ENCODE data around the gene NHSL1. TPM values are rescaled to one million over a fixed set of nuclear protein-coding genes. Genes with fewer than 3 reads are reported as not detected.

Gene NHSL1
- total and polyA plus RNA-seq, 2 donors (not counting 3 experiments of a cell fraction or from before 2014, with no cell fraction given), result 24.8 to 55.0 TPM

DNA sequence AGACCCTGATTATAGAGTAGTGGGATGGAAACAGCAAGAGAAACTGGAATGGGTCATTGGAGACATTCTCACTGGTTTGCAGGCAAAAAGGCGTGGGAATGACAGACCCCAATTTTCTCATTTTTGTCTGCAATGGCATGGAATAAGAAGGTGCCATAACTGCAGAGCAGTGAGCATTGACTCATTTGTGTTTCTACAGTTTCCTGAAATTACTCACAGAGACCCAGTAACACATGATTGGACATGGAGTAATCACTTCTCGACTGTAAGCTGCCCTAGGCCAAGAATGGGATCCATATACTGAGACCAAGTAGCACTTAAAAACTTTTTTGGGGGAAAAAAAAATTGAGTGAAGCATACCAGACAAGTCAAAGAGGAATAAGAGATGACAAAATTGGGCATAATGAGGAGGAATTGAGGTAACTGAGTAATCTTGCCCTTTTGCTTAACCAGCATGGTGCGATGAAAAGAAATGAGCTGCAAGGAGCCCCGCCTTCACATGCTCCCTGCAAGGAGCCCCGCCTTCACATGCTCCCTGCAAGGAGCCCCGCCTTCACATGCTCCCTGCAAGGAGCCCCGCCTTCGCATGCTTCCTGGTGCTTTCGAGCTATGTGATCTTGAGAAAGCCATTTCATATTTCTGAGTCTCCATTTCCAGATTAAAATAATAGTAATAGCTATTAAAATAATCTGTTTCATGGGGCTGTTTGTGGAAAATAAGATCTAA is 44.1 kb downstream of the NHSL1 start:
- H3K4me1 ChIP-seq (ENCODE audit: control insufficient read depth, extremely low read depth, insufficient read depth, low read length), result peaks cover 24% of the 10 kb centered on the region

More for the DNA sequence above, 44.1 kb downstream of the NHSL1 start:
- Histone ChIP-seq H3K27me3 (ENCODE audit: control insufficient read depth in 2 of 2, insufficient read depth in 2 of 2, low read length in 2 of 2) (no peaks in the 10 kb centered on the region), H2AFZ (ENCODE audit: low read depth, low read length) (no peak overlapping the region), H4K20me1 (replicated peaks; ENCODE audit: control insufficient read depth, extremely low read depth, insufficient read depth, low read length) (no peaks in the 10 kb centered on the region), H3K4me3 (replicated peaks in 1 of 3; ENCODE audit: insufficient read depth in 1 of 3, low read depth in 1 of 3, low read length in 3 of 3) (peak overlapping the region in 1 of 3 experiments; percentile 17), H3K9ac (replicated peaks; ENCODE audit: extremely low read depth, insufficient read depth, low read length) (no peak overlapping the region), H3K36me3 (ENCODE audit: control insufficient read depth in 2 of 2, extremely low read depth in 1 of 2, insufficient read depth in 2 of 2, low read length in 2 of 2) (no peaks in the 10 kb centered on the region), H3K9me3 (replicated peaks; ENCODE audit: control insufficient read depth, insufficient read depth, low read length) (no peaks in the 10 kb centered on the region), H3K27ac (ENCODE audit: insufficient read depth, low read depth, low read length) (peak overlapping the region; percentile 26), H3K4me2 (ENCODE audit: insufficient read depth, low read length) (peak overlapping the region; percentile 81), H3K9me1 (replicated peaks; ENCODE audit: control insufficient read depth, extremely low read depth, insufficient read depth, low read length) (no peaks in the 10 kb centered on the region), H3K79me2 (ENCODE audit: control insufficient read depth, insufficient read depth, low read length) (peaks cover 20% of the 10 kb centered on the region)
- BruUV-seq (replicated peaks), result no TSS peak
- DNase-seq (ENCODE audit: low read depth, low spot score) (peak; percentile 45), FAIRE-seq (no peak)
- ChIA-PET POLR2A (no interaction called here), CTCF (interaction anchor here (0.6 to 2.4 kb wide), 10 partner anchors 10 to 63 kb away, joined by 3 to 11 read pairs (median 5); partner anchors contain the start of gene NHSL1)
- intact Hi-C loops (cut with micrococcal nuclease), result loop anchor here (1.0 kb wide), 1 partner anchor 10 kb away; no protein-coding TSS in a partner anchor
- dilution Hi-C loops (cut with MboI; ENCODE audit: extremely low pct_ligation_motif_present, low sequenced_read_pairs), result no loop called here
- TF ChIP-seq GATA2 (IDR thresholded peaks at IDR 0.05; ENCODE audit: insufficient read depth, insufficient read length, low read depth, low read length) (no peak), POLR2A (IDR thresholded peaks at IDR 0.05; ENCODE audit: low read depth, low read length) (no peak), CTCF (IDR thresholded peaks at IDR 0.05; ENCODE audit: extremely low read depth in 1 of 2, insufficient read depth in 1 of 2, low read depth in 1 of 2, low read length in 2 of 2) (no peak), POLR2AphosphoS5 (IDR thresholded peaks at IDR 0.05; ENCODE audit: insufficient read depth, low read depth, low read length) (no peak), FOS (IDR thresholded peaks at IDR 0.05; ENCODE audit: borderline replicate concordance, insufficient read depth, low read length) (peak; percentile 51)
- TF ChIP-seq, protein P1, sequence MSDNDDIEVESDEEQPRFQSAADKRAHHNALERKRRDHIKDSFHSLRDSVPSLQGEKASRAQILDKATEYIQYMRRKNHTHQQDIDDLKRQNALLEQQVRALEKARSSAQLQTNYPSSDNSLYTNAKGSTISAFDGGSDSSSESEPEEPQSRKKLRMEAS (IDR thresholded peaks at IDR 0.05; ENCODE audit: insufficient read depth, insufficient read length), result no peak

All from endothelial cell of umbilical vein (primary cell).